Neural progenitor cell (in vitro differentiated cells): ENCODE results near the gene CEP128. TPM values are rescaled to one million over a fixed set of nuclear protein-coding genes. Genes with fewer than 3 reads are reported as not detected.

Experiments
- DNase-seq: peaks from one replicate; pipeline ENCODE4 v3.0.0-alpha.2; 2016; ENCODE audit warnings: low spot score
- H2AFZ ChIP-seq: fragments of 200-600 bp; sonication (generic); replicated peaks from 2 replicates; pipeline ENCODE4 v1.6.1; 2016; ENCODE audit warnings: antibody characterized with exemption
- H3F3A ChIP-seq: fragments of 200-600 bp; sonication (generic); 2 replicates; pipeline ENCODE4 v1.6.1; 2016; ENCODE audit warnings: antibody characterized with exemption, low read depth
- H3K27ac ChIP-seq: fragments of 200-600 bp; sonication (generic); 2 replicates; pipeline ENCODE4 v1.5.1; 2016; ENCODE audit warnings: mild to moderate bottlenecking
- H3K27me3 ChIP-seq: fragments of 200-600 bp; sonication (generic); 2 replicates; pipeline ENCODE4 v1.6.1; 2016; ENCODE audit warnings: mild to moderate bottlenecking, moderate library complexity
- H3K36me3 ChIP-seq: fragments of 200-600 bp; sonication (generic); 2 replicates; pipeline ENCODE4 v1.5.1; 2016
- H3K4me1 ChIP-seq: fragments of 200-600 bp; sonication (generic); 2 replicates; pipeline ENCODE4 v1.6.1; 2016; ENCODE audit warnings: mixed run types
- H3K4me2 ChIP-seq: fragments of 200-600 bp; sonication (generic); 2 replicates; pipeline ENCODE4 v1.6.1; 2016
- H3K4me3 ChIP-seq: fragments of 200-600 bp; sonication (generic); 2 replicates; pipeline ENCODE4 v1.5.1; 2016
- H3K79me2 ChIP-seq: fragments of 200-600 bp; sonication (generic); 2 replicates; pipeline ENCODE4 v1.6.1; 2016; ENCODE audit warnings: low read depth
- H3K9ac ChIP-seq: fragments of 200-600 bp; sonication (generic); 2 replicates; pipeline ENCODE4 v1.6.1; 2016
- H3K9me3 ChIP-seq: fragments of 200-600 bp; sonication (generic); 2 replicates; pipeline ENCODE4 v1.5.1; 2016; ENCODE audit warnings: low read depth
- H4K20me1 ChIP-seq: fragments of 200-600 bp; sonication (generic); 2 replicates; pipeline ENCODE4 v1.6.1; 2016; ENCODE audit warnings: low read depth
- H3K27ac Mint-ChIP-seq: 3 replicates; pipeline ENCODE4 v1.8.0; 2021; ENCODE audit warnings: mixed read lengths
- H3K27me3 Mint-ChIP-seq: 2 replicates; pipeline ENCODE4 v1.8.0; 2022; ENCODE audit warnings: low read depth, mild to moderate bottlenecking, inconsistent platforms, moderate library complexity, mixed read lengths; ENCODE audit not compliant: insufficient read depth
- H3K36me3 Mint-ChIP-seq: 3 replicates; pipeline ENCODE4 v1.8.0; 2021; ENCODE audit warnings: mixed read lengths
- H3K4me1 Mint-ChIP-seq: 3 replicates; pipeline ENCODE4 v1.8.0; 2021; ENCODE audit warnings: mixed read lengths
- H3K4me3 Mint-ChIP-seq: 3 replicates; pipeline ENCODE4 v1.8.0; 2021; ENCODE audit warnings: mild to moderate bottlenecking, moderate library complexity, mixed read lengths
- H3K9me3 Mint-ChIP-seq: 3 replicates; pipeline ENCODE4 v1.8.0; 2020; ENCODE audit warnings: mixed read lengths
- CTCF ChIP-seq: fragments of 200-600 bp; sonication (generic); IDR thresholded peaks from 2 replicates; pipeline ENCODE4 v1.5.1; 2017; ENCODE audit warnings: antibody characterized with exemption, mild to moderate bottlenecking
- EZH2 ChIP-seq: fragments of 200-600 bp; sonication (generic); IDR thresholded peaks from 2 replicates; pipeline ENCODE4 v1.6.1; 2017; ENCODE audit warnings: antibody characterized with exemption, mild to moderate bottlenecking, moderate library complexity
- EZH2phosphoT487 ChIP-seq: fragments of 200-600 bp; sonication (generic); IDR thresholded peaks from 2 replicates; pipeline ENCODE4 v1.6.1; 2017; ENCODE audit warnings: antibody characterized with exemption
- total RNA-seq: library from RNA; depleted of rRNA; stranded (reverse); fragments of >200 nt; gene quantifications from 2 replicates; pipeline ENCODE4 v1.2.3, GENCODE V29; 2015; ENCODE audit warnings: low replicate concordance

The CEP128 gene
- total RNA-seq, 1 donor from 2014 or later: 12.1 TPM

GRCh38 chr14:80522936-80523335 is 418.6 kb downstream of the CEP128 start:
- Mint-ChIP-seq H3K9me3 (no peaks in the 10 kb centered on the region), H3K36me3 (peaks cover 4% of the 10 kb centered on the region)

GRCh38 chr14:80522411-80522810 is 419.1 kb downstream of the CEP128 start:
- H3F3A ChIP-seq: no peaks in the 10 kb centered on the region
- no peaks in the 10 kb centered on the region for H3K79me2 ChIP-seq
- H3K27ac ChIP-seq: no peak overlapping the region
- H3K36me3 ChIP-seq: no peaks in the 10 kb centered on the region
- H4K20me1 ChIP-seq: no peaks in the 10 kb centered on the region
- no peak for DNase-seq
- H3K4me2 ChIP-seq: no peak overlapping the region
- no peak overlapping the region for H2AFZ ChIP-seq
- H3K27me3 ChIP-seq: no peaks in the 10 kb centered on the region
- no peaks in the 10 kb centered on the region for H3K9me3 Mint-ChIP-seq
- H3K4me3 Mint-ChIP-seq: no peak overlapping the region
- no peak overlapping the region for H3K27ac Mint-ChIP-seq
- TF ChIP-seq EZH2 (no peak), CTCF (no peak), EZH2phosphoT487 (no peak)
- no peak overlapping the region for H3K4me3 ChIP-seq
- H3K9me3 ChIP-seq: no peaks in the 10 kb centered on the region
- H3K36me3 Mint-ChIP-seq: peaks cover 4% of the 10 kb centered on the region
- H3K9ac ChIP-seq: no peak overlapping the region
- no peaks in the 10 kb centered on the region for H3K4me1 ChIP-seq
- no peaks in the 10 kb centered on the region for H3K4me1 Mint-ChIP-seq
- H3K27me3 Mint-ChIP-seq: no peaks in the 10 kb centered on the region

More at GRCh38 chr14:80522936-80523335, 418.6 kb downstream of the CEP128 start:
- no peaks in the 10 kb centered on the region for H3K4me1 Mint-ChIP-seq
- DNase-seq: no peak
- H3K27ac Mint-ChIP-seq: no peak overlapping the region
- Histone ChIP-seq H2AFZ (no peak overlapping the region), H3K27ac (no peak overlapping the region), H3K36me3 (no peaks in the 10 kb centered on the region), H3K9ac (no peak overlapping the region), H3K4me2 (no peak overlapping the region), H3F3A (no peaks in the 10 kb centered on the region), H3K79me2 (no peaks in the 10 kb centered on the region), H3K9me3 (no peaks in the 10 kb centered on the region), H3K4me1 (no peaks in the 10 kb centered on the region), H4K20me1 (no peaks in the 10 kb centered on the region), H3K4me3 (no peak overlapping the region), H3K27me3 (no peaks in the 10 kb centered on the region)
- no peak for TF ChIP-seq EZH2phosphoT487
- TF ChIP-seq EZH2: no peak
- no peak for TF ChIP-seq CTCF
- no peak overlapping the region for H3K4me3 Mint-ChIP-seq
- no peaks in the 10 kb centered on the region for H3K27me3 Mint-ChIP-seq

- DNase-seq: no peak
- Histone ChIP-seq H4K20me1 (no peaks in the 10 kb centered on the region), H2AFZ (no peak overlapping the region), H3K27ac (no peak overlapping the region), H3K4me3 (no peak overlapping the region), H3K36me3 (no peaks in the 10 kb centered on the region), H3F3A (no peaks in the 10 kb centered on the region), H3K9me3 (no peaks in the 10 kb centered on the region), H3K27me3 (no peaks in the 10 kb centered on the region), H3K4me1 (no peaks in the 10 kb centered on the region), H3K9ac (no peak overlapping the region), H3K79me2 (no peaks in the 10 kb centered on the region), H3K4me2 (no peak overlapping the region)
- Mint-ChIP-seq H3K27me3 (no peaks in the 10 kb centered on the region), H3K4me1 (no peaks in the 10 kb centered on the region), H3K27ac (no peak overlapping the region), H3K9me3 (no peaks in the 10 kb centered on the region), H3K4me3 (no peak overlapping the region), H3K36me3 (peaks cover 4% of the 10 kb centered on the region)
- no peak for TF ChIP-seq EZH2phosphoT487
- no peak for TF ChIP-seq EZH2
- no peak for TF ChIP-seq CTCF
Observed at GRCh38 chr14:80521456-80521855, 420.1 kb downstream of the CEP128 start.
